ENCODE results near the gene ATP6V1G3.

DNA sequence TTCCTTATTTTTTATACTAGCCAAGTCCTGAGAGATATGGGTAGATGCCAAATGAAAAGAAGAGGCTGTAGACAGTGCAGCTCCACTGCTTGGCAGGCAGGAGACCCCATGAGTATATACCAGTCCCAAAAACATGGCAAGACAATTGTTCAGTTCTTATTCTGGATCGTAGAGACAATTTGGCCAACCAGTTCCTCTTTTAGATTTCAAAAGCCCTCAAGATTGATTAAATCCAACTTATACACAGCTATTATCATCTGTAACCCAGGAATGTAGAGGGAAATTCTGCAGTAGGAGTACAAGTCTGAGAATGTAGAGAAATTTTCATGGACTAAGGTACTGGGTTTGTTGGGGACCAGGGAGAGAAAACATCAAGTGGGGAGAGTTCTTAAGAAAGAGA, 50.3 kb downstream of the ATP6V1G3 start:
- TF ChIP-seq, protein P1, sequence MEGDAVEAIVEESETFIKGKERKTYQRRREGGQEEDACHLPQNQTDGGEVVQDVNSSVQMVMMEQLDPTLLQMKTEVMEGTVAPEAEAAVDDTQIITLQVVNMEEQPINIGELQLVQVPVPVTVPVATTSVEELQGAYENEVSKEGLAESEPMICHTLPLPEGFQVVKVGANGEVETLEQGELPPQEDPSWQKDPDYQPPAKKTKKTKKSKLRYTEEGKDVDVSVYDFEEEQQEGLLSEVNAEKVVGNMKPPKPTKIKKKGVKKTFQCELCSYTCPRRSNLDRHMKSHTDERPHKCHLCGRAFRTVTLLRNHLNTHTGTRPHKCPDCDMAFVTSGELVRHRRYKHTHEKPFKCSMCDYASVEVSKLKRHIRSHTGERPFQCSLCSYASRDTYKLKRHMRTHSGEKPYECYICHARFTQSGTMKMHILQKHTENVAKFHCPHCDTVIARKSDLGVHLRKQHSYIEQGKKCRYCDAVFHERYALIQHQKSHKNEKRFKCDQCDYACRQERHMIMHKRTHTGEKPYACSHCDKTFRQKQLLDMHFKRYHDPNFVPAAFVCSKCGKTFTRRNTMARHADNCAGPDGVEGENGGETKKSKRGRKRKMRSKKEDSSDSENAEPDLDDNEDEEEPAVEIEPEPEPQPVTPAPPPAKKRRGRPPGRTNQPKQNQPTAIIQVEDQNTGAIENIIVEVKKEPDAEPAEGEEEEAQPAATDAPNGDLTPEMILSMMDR (IDR thresholded peaks at IDR 0.05): no peak
- TF ChIP-seq POLR2A (IDR thresholded peaks at IDR 0.05): no peak
- no peak for TF ChIP-seq POLR2AphosphoS5 (IDR thresholded peaks at IDR 0.05)
